HG02981 (cell line): ENCODE data around the gene IMPG1.

ENCODE experiments used
- ATAC-seq: cut with Tn5 transposase; IDR thresholded peaks from one replicate; pipeline ENCODE4 v1.9.1; 2021; ENCODE audit warnings: mild to moderate bottlenecking, moderate library complexity; ENCODE audit not compliant: unreplicated experiment

IMPG1 gene

DNA sequence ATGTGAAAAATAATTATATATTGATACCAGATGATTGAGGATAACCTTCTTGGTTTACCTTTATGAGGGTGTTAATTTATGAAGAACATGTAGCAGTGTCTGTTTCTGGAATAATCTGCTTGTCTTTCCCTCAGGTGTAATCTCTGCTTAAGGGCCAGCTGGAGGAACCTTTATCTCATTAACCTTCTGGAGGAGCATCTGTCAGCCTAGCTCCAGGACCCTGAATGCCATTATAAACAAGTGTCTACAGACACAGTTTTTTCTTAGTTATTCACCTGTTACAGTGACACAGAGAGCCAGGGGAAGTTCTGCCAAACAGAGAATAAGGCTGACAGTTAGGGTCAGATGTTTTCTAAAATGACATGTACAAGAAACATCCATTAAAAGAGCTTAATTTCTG is at the start of gene IMPG1:
Gene IMPG1 (minus strand): TSS at position 101 of the 400 bp plus-strand sequence. CDS start 174 bp downstream, outside the sequence.
- no peak for ATAC-seq

- no peak for ATAC-seq
These were observed 47.8 kb upstream of the IMPG1 start for GRCh38 chr6:76120302-76120701.

- ATAC-seq, result no peak
These were observed 819 bp upstream of the IMPG1 start for GRCh38 chr6:76073281-76073680.

DNA sequence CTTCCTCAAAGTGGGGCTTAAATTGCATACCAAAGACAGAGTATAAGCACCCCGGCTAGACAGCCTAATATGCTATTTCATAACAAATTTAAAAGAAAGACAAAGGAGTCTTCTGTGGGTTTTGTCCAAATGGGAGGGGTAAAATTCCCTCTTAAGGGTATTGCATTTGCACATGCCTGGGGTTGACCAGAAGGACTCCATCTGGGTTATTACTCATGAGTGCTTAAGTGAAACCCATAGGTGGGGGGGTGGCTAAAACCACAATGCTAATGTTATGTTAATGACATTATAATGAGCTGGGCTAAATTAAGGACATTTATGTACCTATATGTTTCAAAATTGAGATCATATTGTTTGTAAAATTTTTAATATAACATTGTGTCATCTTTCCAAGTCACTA is 15.0 kb downstream of the IMPG1 start:
- ATAC-seq, result no peak

DNA sequence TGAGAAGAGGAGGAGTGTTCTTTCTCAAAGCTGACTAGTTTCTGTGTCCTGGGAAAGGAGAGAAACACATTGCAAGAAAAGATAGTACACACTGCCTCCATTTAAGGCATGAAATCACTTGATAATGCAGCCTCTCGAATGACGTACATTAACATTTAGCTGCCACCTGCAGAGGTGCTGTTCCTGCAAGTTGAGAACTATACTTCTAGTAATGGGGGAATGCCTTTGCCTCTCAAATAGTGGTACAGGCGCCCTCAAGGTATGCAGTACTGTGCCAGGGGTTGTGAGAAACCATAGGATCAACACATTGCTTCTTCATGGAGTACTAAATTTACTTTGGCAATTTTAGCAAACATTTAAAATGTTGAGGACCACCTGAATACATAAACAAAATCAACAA is 20.1 kb downstream of the IMPG1 start:
- ATAC-seq, result no peak

- ATAC-seq, result no peak
These were observed 28.8 kb downstream of the IMPG1 start for GRCh38 chr6:76043690-76044089.

- ATAC-seq, result no peak
These were observed 36.7 kb downstream of the IMPG1 start for GRCh38 chr6:76035713-76036112.

GRCh38 chr6:76026101-76026500 is 46.4 kb downstream of the IMPG1 start:
- ATAC-seq, result no peak

DNA sequence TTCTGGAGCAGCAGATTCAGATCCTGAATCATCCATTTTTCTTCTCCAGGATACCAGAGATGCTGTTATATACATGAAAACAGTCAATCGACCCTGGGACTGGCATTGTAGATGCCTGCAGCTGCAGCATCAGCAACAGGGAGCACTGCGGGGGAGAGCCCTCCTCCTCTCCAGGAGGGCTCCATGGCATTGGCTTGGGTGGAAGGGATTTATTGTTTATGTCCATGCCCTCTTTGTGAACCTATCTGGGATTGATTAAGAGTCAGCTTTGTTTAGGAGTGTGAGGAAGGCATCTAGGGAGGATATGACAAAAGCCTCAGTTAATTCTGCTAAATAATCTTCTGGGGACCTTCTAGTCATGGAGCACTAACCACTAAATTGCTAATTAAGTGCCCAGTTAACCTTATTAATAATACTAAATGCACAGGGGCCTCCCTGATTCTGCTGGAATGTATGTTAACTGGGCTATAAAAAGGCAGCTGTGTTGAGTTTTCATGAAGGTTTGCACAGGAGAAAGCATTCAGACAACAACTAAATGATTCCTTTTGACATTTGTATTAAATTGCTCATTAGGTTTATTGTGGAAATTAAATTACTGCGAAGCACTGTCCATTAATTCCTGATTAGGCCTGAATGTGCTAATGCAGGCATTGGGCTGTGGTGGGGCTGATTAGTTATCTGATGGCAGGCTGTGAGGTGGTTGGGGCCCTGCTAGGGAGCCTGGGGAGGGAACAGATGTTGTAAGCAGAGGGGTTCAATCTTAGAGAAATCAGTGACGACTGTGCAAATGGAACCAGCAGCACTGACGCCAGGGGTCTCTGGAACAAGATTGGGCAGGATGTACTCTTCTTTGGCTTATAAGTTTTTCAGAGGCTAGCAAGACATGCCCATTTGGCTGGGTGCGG is 57.6 kb downstream of the IMPG1 start:
- no peak for ATAC-seq

DNA sequence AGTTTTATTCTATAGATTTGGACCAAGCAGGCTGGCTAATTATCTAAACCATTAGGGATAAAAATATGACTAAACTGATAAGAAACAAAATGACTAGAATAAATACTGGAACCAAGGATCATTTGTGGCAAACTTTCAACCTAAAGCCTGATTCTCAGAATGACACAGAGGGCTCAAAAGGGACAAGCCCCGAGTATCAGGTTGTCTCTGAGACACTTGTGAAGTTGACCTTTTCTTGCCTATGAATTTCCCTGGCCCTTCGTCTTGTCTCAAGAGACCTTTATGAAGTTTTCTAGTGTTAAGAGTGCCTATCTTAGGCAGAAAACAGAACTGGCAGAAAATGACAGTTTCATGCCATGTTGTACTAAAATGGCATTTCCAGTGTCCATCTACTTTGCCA is 68.3 kb downstream of the IMPG1 start:
- peak; percentile 66 for ATAC-seq

DNA sequence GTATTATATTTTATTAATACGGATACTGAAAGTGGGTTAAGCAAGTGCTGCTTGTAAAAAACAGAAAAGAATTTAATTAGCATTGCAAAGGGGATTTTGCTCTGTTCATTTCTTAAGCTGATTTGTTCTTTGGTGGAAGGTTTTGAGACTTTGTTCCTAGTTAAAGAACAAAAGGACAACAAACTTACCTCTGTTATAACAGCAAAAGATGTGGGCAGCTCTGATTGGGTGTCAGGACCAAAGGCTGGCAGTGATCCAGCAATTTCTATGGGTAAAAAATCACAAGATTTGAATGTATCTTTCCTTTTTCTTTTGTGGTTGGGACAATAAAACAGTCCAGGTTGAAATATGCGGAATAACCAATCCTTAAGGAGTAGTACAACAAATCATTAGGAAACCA is 68.8 kb downstream of the IMPG1 start:
- ATAC-seq, result no peak

DNA sequence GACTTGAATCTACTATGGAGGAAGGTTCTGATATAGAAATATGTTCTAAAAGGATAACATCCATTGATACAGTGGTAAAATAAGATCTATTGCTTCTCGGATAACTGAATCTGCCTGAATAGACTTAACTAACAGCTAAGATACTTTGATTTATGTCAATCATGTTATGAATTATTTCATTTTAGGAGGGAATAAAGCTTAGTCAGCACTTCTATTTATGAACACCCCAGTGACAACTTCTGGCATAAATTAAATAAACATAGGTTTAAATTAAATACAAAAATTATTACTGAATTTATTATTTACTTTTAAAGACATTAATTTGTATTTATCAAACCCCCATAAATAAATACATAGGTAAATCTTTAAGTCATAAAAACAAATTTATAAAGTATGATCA is 69.3 kb downstream of the IMPG1 start:
- no peak for ATAC-seq

DNA sequence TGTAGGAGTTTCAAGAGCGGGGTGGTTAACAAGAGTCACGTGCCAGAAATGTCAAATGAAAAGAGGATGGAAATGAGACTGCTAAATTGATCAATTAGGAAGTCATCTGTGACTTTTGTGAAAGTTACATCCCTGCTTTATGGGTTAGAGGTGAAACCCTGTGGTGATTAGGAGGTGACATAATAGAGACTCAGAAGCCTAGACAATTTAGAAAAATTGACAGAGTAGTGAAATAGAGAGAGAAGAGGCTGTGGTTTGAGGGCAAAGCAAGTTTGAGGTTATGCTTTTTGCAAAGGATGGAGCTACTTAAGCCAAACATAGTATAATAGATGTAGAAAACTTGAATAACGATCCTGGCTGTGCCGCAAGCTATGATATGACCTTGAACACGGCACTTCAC is 71.8 kb downstream of the IMPG1 start:
- no peak for ATAC-seq

DNA sequence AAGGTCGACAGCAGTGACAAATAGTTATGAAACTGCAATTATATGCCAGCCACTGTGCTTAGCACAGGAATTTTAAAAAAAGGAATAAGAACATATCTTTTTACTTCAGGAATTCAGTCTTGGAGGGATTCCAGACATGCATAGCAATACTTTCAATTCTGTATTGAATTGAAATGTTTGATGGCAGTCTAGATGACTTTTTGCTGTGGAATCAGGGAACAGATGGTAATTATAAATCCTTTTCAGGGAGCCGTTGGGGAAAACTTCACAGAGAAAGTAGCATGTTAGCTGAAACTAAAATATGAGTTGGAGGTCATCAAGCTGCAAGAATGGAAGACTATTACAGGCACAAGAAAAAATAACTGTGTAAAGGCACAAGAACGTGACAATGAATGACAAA is 74.8 kb downstream of the IMPG1 start:
- ATAC-seq, result no peak

GRCh38 chr6:75993236-75994162 is 79.0 kb downstream of the IMPG1 start:
- ATAC-seq, result no peak

- ATAC-seq, result no peak
These were observed 80.5 kb downstream of the IMPG1 start for GRCh38 chr6:75991941-75992340.

GRCh38 chr6:75986935-75987334 is 85.5 kb downstream of the IMPG1 start:
- no peak for ATAC-seq

DNA sequence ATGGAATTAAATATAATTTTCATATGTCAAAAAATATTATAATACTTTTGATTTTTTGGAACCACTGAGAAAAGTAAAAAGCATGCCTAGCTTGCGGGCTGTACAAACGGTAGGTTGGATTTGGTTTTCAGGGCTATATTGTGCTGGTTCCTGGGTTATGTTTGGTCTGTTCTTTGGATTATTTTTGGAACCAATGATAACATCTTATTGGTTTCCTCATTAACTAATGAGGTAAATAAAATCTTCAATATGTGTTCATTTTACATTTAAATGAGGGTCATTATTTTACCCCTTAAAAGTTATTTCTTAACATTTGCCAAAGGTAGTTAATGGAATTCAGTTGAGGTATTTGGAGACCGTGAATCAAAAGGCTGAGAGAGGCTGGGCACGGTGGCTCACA is 96.6 kb downstream of the IMPG1 start:
- no peak for ATAC-seq

GRCh38 chr6:75970093-75970492 is 102.4 kb downstream of the IMPG1 start:
- ATAC-seq, result no peak

DNA sequence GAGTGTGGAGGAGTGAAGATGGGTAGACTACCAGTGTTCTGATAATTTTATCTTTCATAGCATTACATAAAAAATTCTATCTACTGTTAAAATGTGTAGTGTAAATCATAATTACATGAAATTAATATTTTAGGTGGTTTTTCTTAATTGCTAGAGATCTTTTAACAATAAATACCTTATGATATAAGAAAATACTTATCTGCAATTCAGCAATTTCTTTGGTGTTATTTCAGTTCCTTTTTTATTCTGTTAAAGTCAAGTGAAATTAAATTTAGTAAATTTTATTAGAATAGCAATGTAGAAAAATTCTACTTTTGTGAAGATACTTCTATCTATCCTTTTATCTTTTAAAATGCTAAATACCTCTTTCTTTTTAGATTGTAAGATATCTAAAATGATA is 104.3 kb downstream of the IMPG1 start:
- ATAC-seq, result no peak

GRCh38 chr6:75963569-75963968 is 108.9 kb downstream of the IMPG1 start:
- no peak for ATAC-seq

DNA sequence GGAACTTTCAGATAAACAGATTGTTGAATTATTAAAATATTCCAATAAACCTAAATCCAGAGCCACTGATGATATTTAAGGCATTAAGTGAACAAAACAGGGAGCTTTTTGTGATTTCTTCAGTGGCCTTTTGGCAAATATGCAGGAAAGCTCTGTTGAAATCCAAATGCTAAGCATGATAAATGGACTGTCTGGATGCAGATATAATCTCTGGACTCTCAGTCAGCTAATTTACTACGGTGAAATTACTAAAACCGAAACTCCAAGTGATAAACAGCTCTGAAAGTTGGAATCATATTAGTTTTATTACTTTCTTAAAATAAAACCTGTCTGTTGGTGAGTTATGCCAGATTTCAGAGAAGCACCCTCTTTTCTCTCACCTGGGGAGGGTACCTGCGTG is 120.3 kb downstream of the IMPG1 start:
- ATAC-seq, result no peak
